HCT116 (cell line): Measurements from ENCODE around the gene MAGEA4. TPM values are rescaled to one million over a fixed set of nuclear protein-coding genes. Genes with fewer than 3 reads are reported as not detected.

ENCODE experiments used
- ATAC-seq: fragments of 200-7000 bp; cut with Tn5 transposase; 2 replicates; pipeline ENCODE4 v1.9.1; 2020; ENCODE audit warnings: mild to moderate bottlenecking, moderate library complexity
- BruUV-seq: library from RNA; stranded (reverse); fragments of 400-500 nt; replicated peaks from 2 replicates; lab custom pipeline; 2021; lab: Mats Ljungman, UMichigan
- CTCF ChIA-PET: fragments of 300-600 bp; sonication (Branson Sonifier 250); formaldehyde crosslinking; loops from one replicate; lab custom pipeline; 2021; ENCODE audit warnings: antibody characterized with exemption; lab: Charles Lee
- POLR2A ChIA-PET: fragments of 300-600, 350-600 bp; sonication (Branson Sonifier 250); formaldehyde crosslinking; loops from one replicate; lab custom pipeline; 2021; ENCODE audit warnings: antibody characterized with exemption; lab: Charles Lee
- RAD21 ChIA-PET, 2 experiments: fragments of 300-600 bp; sonication (Branson Sonifier 250); formaldehyde crosslinking; loops; one replicate each; lab custom pipeline; 2023; ENCODE audit warnings: low total read pairs in 2 of 2; ENCODE audit not compliant: uncharacterized antibody in 2 of 2, unreplicated experiment in 2 of 2, low non-redundant PET in 1 of 2; lab: Charles Lee
- DNase-seq: peaks from one replicate; pipeline ENCODE4 v3.0.0-alpha.2; 2010; ENCODE audit warnings: low read depth, low spot score
- H2AFZ ChIP-seq: fragments of 200-600 bp; shearing (Covaris generic), sonication (generic); 2 replicates; pipeline ENCODE4 v1.6.1; 2017; ENCODE audit warnings: low read depth, mixed run types, mixed read lengths, antibody characterized with exemption, low read length; ENCODE audit not compliant: poor library complexity, severe bottlenecking
- H3K27ac ChIP-seq: 2 replicates; pipeline ENCODE4 v1.5.1; 2012; ENCODE audit warnings: low read depth, low read length
- H3K27me3 ChIP-seq: fragments of 200-600 bp; sonication (generic); 2 replicates; pipeline ENCODE4 v1.6.1; 2016; ENCODE audit warnings: mixed run types, low read length, mixed read lengths; ENCODE audit not compliant: insufficient read depth
- H3K36me3 ChIP-seq, 2 experiments: fragments of 200-500 bp in 1 of 2; fragments of 200-600 bp in 1 of 2; sonication (Bioruptor generic) in 1 of 2; sonication (generic) in 1 of 2; 2 replicates each; pipeline versions ENCODE4 v1.5.1 to v1.6.1; 2014 to 2016; ENCODE audit warnings: low read length in 2 of 2, inconsistent platforms in 1 of 2, mixed read lengths in 1 of 2, mixed run types in 1 of 2; ENCODE audit not compliant: insufficient read depth in 2 of 2, control insufficient read depth in 1 of 2
- H3K4me1 ChIP-seq, 2 experiments: fragments of 200-600 bp in 1 of 2; sonication (generic) in 1 of 2; 2 replicates each; pipeline versions ENCODE4 v1.5.1 to v1.6.1; 2012 to 2017; ENCODE audit warnings: low read length in 2 of 2, inconsistent platforms in 1 of 2, mild to moderate bottlenecking in 1 of 2, mixed read lengths in 1 of 2, mixed run types in 1 of 2, moderate library complexity in 1 of 2; ENCODE audit not compliant: insufficient read depth in 2 of 2, control insufficient read depth in 1 of 2
- H3K4me2 ChIP-seq: fragments of 200-600 bp; sonication (generic); 2 replicates; pipeline ENCODE4 v1.6.1; 2017; ENCODE audit warnings: mixed run types, low read length, mixed read lengths
- H3K4me3 ChIP-seq, 2 experiments: fragments of 200-600 bp in 1 of 2; sonication (generic) in 1 of 2; replicated peaks in 1 of 2; 2 replicates each; pipeline ENCODE4 v1.5.1; 2011 to 2016; ENCODE audit warnings: low read length in 2 of 2, control low read depth in 1 of 2, low read depth in 1 of 2, mild to moderate bottlenecking in 1 of 2, mixed read lengths in 1 of 2, mixed run types in 1 of 2
- H3K79me2 ChIP-seq: fragments of 200-600 bp; sonication (generic); 2 replicates; pipeline ENCODE4 v1.6.1; 2017; ENCODE audit warnings: mild to moderate bottlenecking, mixed run types, low read length, moderate library complexity, mixed read lengths; ENCODE audit not compliant: insufficient read depth
- H3K9ac ChIP-seq: fragments of 200-600 bp; sonication (generic); 2 replicates; pipeline ENCODE4 v1.6.1; 2016; ENCODE audit warnings: low read length, mixed read lengths
- H3K9me2 ChIP-seq: fragments of 200-600 bp; sonication (generic), shearing (Covaris generic); 2 replicates; pipeline ENCODE4 v1.6.1; 2017; ENCODE audit warnings: mixed run types, mild to moderate bottlenecking, moderate library complexity; ENCODE audit not compliant: insufficient read depth
- H3K9me3 ChIP-seq, 2 experiments: fragments of 200-500 bp in 1 of 2; fragments of 200-600 bp in 1 of 2; sonication (Bioruptor generic) in 1 of 2; sonication (generic) in 1 of 2; 2 replicates each; pipeline ENCODE4 v1.6.1; 2014 to 2017; ENCODE audit warnings: low read length in 2 of 2, mixed read lengths in 2 of 2, inconsistent platforms in 1 of 2, low read depth in 1 of 2, mild to moderate bottlenecking in 1 of 2, mixed run types in 1 of 2, moderate library complexity in 1 of 2; ENCODE audit not compliant: control insufficient read depth in 1 of 2, insufficient read depth in 1 of 2
- H4K20me1 ChIP-seq: fragments of 200-600 bp; sonication (generic), shearing (Covaris generic); 2 replicates; pipeline ENCODE4 v1.6.1; 2017; ENCODE audit warnings: mixed run types, mild to moderate bottlenecking, moderate library complexity; ENCODE audit not compliant: insufficient read depth
- SIN3A ChIP-seq: IDR thresholded peaks from 2 replicates; pipeline ENCODE4 v1.6.1; 2012; ENCODE audit warnings: low read depth
- SP1 ChIP-seq: IDR thresholded peaks from 2 replicates; pipeline ENCODE4 v1.6.1; 2012; ENCODE audit warnings: low read depth
- intact Hi-C: fragments of 100-400 bp; cut with micrococcal nuclease; formaldehyde crosslinking; loops from 2 replicates; pipeline ENCODE4 v1.10.0; 2022
- total RNA-seq: library from RNA; stranded (reverse); gene quantifications from one replicate; pipeline ENCODE4 v1.2.1, GENCODE V29; 2021; ENCODE audit not compliant: unreplicated experiment
- TF ChIP-seq, protein P1 (sequence below), 3 experiments: fragments of 200-600 bp in 1 of 3; sonication (generic) in 1 of 3; IDR thresholded peaks in 2 of 3; conservative IDR thresholded peaks in 1 of 3; 2 replicates each; pipeline ENCODE4 v1.5.1; 2012 to 2017; ENCODE audit warnings: low read depth in 2 of 3, low read length in 2 of 3, antibody characterized with exemption in 1 of 3, borderline replicate concordance in 1 of 3, control low read depth in 1 of 3, mild to moderate bottlenecking in 1 of 3, mixed read lengths in 1 of 3, mixed run types in 1 of 3, moderate library complexity in 1 of 3; ENCODE audit not compliant: insufficient read depth in 1 of 3
- TF ChIP-seq, protein P2 (sequence below): IDR thresholded peaks from 2 replicates; pipeline ENCODE4 v1.6.1; 2011; ENCODE audit warnings: mild to moderate bottlenecking, low read length, moderate library complexity; ENCODE audit not compliant: insufficient replicate concordance; ENCODE audit errors: extremely low read depth

MAGEA4 gene
- total RNA-seq, 1 experiment from 2014 or later, result not detected

- Histone ChIP-seq H3K4me3 (no peak overlapping the region), H3K9ac (no peak overlapping the region), H3K4me1 (no peaks in the 10 kb centered on the region), H4K20me1 (no peaks in the 10 kb centered on the region), H3K27me3 (no peaks in the 10 kb centered on the region), H3K4me2 (no peak overlapping the region), H3K27ac (no peak overlapping the region), H3K9me3 (no peaks in the 10 kb centered on the region), H3K79me2 (no peaks in the 10 kb centered on the region), H3K9me2 (no peaks in the 10 kb centered on the region), H2AFZ (no peak overlapping the region), H3K36me3 (no peaks in the 10 kb centered on the region)
- ChIA-PET RAD21 (no interaction called here), CTCF (no interaction called here), POLR2A (no interaction called here)
- DNase-seq (no peak), ATAC-seq (no peak)
- BruUV-seq, result no TSS peak
- TF ChIP-seq SP1 (no peak), SIN3A (no peak)
- TF ChIP-seq, protein P1, sequence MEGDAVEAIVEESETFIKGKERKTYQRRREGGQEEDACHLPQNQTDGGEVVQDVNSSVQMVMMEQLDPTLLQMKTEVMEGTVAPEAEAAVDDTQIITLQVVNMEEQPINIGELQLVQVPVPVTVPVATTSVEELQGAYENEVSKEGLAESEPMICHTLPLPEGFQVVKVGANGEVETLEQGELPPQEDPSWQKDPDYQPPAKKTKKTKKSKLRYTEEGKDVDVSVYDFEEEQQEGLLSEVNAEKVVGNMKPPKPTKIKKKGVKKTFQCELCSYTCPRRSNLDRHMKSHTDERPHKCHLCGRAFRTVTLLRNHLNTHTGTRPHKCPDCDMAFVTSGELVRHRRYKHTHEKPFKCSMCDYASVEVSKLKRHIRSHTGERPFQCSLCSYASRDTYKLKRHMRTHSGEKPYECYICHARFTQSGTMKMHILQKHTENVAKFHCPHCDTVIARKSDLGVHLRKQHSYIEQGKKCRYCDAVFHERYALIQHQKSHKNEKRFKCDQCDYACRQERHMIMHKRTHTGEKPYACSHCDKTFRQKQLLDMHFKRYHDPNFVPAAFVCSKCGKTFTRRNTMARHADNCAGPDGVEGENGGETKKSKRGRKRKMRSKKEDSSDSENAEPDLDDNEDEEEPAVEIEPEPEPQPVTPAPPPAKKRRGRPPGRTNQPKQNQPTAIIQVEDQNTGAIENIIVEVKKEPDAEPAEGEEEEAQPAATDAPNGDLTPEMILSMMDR (IDR thresholded peaks at IDR 0.05 in 2 of 3, conservative IDR thresholded peaks at IDR 0.05 in 1 of 3; ENCODE audit: borderline replicate concordance in 1 of 3, insufficient read depth in 1 of 3, low read depth in 2 of 3, low read length in 2 of 3), result no peak
- TF ChIP-seq, protein P2, sequence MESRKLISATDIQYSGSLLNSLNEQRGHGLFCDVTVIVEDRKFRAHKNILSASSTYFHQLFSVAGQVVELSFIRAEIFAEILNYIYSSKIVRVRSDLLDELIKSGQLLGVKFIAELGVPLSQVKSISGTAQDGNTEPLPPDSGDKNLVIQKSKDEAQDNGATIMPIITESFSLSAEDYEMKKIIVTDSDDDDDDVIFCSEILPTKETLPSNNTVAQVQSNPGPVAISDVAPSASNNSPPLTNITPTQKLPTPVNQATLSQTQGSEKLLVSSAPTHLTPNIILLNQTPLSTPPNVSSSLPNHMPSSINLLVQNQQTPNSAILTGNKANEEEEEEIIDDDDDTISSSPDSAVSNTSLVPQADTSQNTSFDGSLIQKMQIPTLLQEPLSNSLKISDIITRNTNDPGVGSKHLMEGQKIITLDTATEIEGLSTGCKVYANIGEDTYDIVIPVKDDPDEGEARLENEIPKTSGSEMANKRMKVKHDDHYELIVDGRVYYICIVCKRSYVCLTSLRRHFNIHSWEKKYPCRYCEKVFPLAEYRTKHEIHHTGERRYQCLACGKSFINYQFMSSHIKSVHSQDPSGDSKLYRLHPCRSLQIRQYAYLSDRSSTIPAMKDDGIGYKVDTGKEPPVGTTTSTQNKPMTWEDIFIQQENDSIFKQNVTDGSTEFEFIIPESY, result no peak
- intact Hi-C loops, result no loop called here
Measured at GRCh38 chrX:151889421-151889820, 23.3 kb upstream of the MAGEA4 start.
